ENCODE results near the gene ADD2.

The ADD2 gene

DNA sequence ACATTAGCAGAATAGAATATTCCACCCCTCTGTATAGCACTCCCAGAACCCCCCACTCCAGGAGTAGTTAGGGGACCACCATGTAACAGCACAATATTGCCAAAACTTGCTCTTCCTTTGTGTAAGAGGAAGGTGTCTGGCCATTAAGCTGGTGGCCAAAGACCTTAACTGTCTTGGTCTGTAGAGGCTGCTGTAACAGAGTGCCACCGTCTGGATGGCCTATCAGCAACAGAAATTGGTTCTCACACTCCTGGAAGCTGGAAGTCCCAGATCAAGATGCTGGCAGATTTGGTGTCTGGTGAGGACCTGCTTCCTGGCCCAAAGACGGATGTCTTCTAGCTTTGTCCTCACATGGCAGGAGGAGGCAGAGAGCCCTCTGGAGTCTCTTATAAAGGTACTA, 152.8 kb downstream of the ADD2 start:
- Mint-ChIP-seq H3K27ac (no peak overlapping the region), H3K4me1 (no peaks in the 10 kb centered on the region), H3K36me3 (no peaks in the 10 kb centered on the region), H3K9me3 (no peaks in the 10 kb centered on the region), H3K4me3 (no peak overlapping the region)
- DNase-seq (ENCODE audit: low spot score in 2 of 2) (peak in 1 of 2 donors; percentile 6), ATAC-seq (no peak)

DNA sequence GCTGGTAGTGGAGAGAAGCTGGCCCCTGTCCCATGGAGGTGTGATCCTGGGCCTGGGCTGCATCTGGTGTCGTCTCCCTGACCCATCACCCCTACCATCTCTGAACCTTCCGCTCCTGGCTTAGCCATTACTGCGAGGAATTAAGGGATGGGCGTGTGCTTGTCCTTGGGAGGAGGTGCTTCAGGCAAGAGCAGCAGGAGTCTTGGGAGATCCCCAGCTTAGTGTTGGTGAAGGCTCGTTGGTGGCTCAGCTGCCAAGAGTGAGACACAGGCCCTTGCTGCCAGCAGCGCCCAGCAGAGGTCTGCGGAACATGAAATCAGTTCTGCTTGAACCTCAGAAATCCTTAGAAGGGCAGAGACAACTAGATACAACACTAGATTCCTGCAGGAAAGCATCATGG, 154.5 kb downstream of the ADD2 start:
- no peak for ATAC-seq
- Mint-ChIP-seq H3K4me1 (no peaks in the 10 kb centered on the region), H3K27ac (no peak overlapping the region), H3K9me3 (no peaks in the 10 kb centered on the region), H3K4me3 (no peak overlapping the region), H3K36me3 (no peaks in the 10 kb centered on the region)
- no peak for DNase-seq (ENCODE audit: low spot score in 2 of 2)

DNA sequence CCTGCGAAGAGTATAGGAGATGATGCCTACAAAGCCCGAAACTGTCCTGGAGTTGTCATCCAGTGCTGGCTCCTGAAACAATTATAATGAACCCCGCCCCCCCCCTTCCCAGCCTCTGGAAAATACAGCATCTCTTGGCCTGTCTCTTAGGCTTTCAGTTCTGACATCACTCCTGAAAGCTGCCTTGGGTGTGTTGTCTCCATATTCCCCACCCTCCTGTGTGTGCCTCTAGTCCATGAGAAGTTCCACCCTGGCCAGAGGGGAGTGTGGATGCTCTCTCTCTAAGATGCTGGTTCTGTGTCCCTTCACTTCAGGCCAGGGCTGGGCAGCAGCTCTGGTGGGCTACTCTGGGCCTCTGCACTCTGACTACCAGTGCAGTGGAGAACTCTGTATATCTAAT, 155.4 kb downstream of the ADD2 start:
- no peaks in the 10 kb centered on the region for H3K9me3 Mint-ChIP-seq
- H3K36me3 Mint-ChIP-seq = no peaks in the 10 kb centered on the region
- no peak for DNase-seq (ENCODE audit: low spot score in 2 of 2)
- no peak for ATAC-seq
- no peak overlapping the region for H3K4me3 Mint-ChIP-seq
- H3K4me1 Mint-ChIP-seq = no peaks in the 10 kb centered on the region
- H3K27ac Mint-ChIP-seq = no peak overlapping the region

GRCh38 chr2:70608373-70608772, 159.6 kb downstream of the ADD2 start:
- ATAC-seq = no peak
- H3K4me3 Mint-ChIP-seq = no peak overlapping the region
- H3K27ac Mint-ChIP-seq = no peak overlapping the region
- H3K9me3 Mint-ChIP-seq = no peaks in the 10 kb centered on the region
- no peaks in the 10 kb centered on the region for H3K36me3 Mint-ChIP-seq
- H3K4me1 Mint-ChIP-seq = no peaks in the 10 kb centered on the region
- peak in 1 of 2 donors; percentile 15 for DNase-seq (ENCODE audit: low spot score in 2 of 2)

DNA sequence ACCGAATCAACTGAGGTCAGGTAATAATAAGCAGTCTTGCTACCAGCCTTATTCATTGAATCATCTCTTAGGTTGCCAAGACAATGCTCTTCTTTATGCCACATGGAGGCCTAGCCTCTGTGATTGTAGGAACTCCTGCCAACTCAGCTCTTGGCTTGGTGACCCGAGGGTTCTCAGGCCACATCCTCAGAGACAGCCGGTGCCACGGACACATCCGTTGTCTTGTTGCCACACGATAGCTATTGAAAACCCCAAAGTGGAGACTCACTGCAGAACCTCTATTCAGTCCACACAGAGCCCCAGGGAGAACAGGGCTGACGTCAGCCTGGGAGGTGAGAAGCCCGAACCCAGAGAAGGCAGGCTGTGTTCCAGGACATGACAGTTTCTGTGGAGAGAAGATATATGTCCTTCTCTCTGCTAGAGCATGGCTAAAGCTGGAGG, 160.9 kb downstream of the ADD2 start:
- ATAC-seq = no peak
- no peak overlapping the region for H3K4me3 Mint-ChIP-seq
- H3K27ac Mint-ChIP-seq = no peak overlapping the region
- H3K9me3 Mint-ChIP-seq = no peaks in the 10 kb centered on the region
- DNase-seq (ENCODE audit: low spot score in 2 of 2) = peak in 1 of 2 donors; percentile 29
- H3K36me3 Mint-ChIP-seq = no peaks in the 10 kb centered on the region
- H3K4me1 Mint-ChIP-seq = no peaks in the 10 kb centered on the region
